PFSK-1 (cell line): ENCODE results near the gene NCAM1.

ENCODE experiments used
- FOXP2 ChIP-seq: optimal IDR thresholded peaks from 2 replicates; pipeline ENCODE3; 2011; ENCODE audit warnings: borderline replicate concordance, control low read depth, inconsistent platforms; ENCODE audit not compliant: insufficient read depth; ENCODE audit errors: extremely low read length, extremely low read depth
- POLR2AphosphoS5 ChIP-seq: IDR thresholded peaks from 2 replicates; pipeline ENCODE4 v1.6.1; 2012; ENCODE audit warnings: low read depth, mild to moderate bottlenecking, control low read depth, low read length, moderate library complexity
- REST ChIP-seq, 2 experiments: IDR thresholded peaks; 2 replicates each; pipeline versions ENCODE4 v1.6.1 to v1.8.0; 2011 to 2012; ENCODE audit warnings: low read depth in 2 of 2, low read length in 2 of 2, control low read depth in 1 of 2, inconsistent platforms in 1 of 2, mild to moderate bottlenecking in 1 of 2, moderate library complexity in 1 of 2; ENCODE audit not compliant: insufficient read depth in 1 of 2
- SIN3A ChIP-seq: IDR thresholded peaks from 2 replicates; pipeline ENCODE4 v1.6.1; 2012; ENCODE audit warnings: mild to moderate bottlenecking, low read length, moderate library complexity, borderline replicate concordance; ENCODE audit not compliant: insufficient read depth
- TAF1 ChIP-seq: IDR thresholded peaks from 2 replicates; pipeline ENCODE4 v1.6.1; 2012; ENCODE audit warnings: low read length, control low read depth, borderline replicate concordance; ENCODE audit not compliant: insufficient read depth

Gene NCAM1

GRCh38 chr11:113281052-113281725, 320.0 kb downstream of the NCAM1 start:
- TF ChIP-seq POLR2AphosphoS5 (no peak), SIN3A (no peak), FOXP2 (no peak), REST (IDR thresholded peaks at IDR 0.05; ENCODE audit: insufficient read depth in 1 of 2, low read depth in 2 of 2, low read length in 2 of 2) (no peak), TAF1 (no peak)

- TF ChIP-seq REST (IDR thresholded peaks at IDR 0.05; ENCODE audit: insufficient read depth in 1 of 2, low read depth in 2 of 2, low read length in 2 of 2), result no peak
- no peak for TF ChIP-seq TAF1
- TF ChIP-seq SIN3A, result no peak
- TF ChIP-seq POLR2AphosphoS5, result no peak
- TF ChIP-seq FOXP2, result no peak
Measured at GRCh38 chr11:113282898-113283437, 321.7 kb downstream of the NCAM1 start.

GRCh38 chr11:113283881-113284280, 322.7 kb downstream of the NCAM1 start:
- no peak for TF ChIP-seq SIN3A
- TF ChIP-seq REST (IDR thresholded peaks at IDR 0.05; ENCODE audit: insufficient read depth in 1 of 2, low read depth in 2 of 2, low read length in 2 of 2), result no peak
- TF ChIP-seq TAF1, result no peak
- no peak for TF ChIP-seq POLR2AphosphoS5
- TF ChIP-seq FOXP2, result no peak

DNA sequence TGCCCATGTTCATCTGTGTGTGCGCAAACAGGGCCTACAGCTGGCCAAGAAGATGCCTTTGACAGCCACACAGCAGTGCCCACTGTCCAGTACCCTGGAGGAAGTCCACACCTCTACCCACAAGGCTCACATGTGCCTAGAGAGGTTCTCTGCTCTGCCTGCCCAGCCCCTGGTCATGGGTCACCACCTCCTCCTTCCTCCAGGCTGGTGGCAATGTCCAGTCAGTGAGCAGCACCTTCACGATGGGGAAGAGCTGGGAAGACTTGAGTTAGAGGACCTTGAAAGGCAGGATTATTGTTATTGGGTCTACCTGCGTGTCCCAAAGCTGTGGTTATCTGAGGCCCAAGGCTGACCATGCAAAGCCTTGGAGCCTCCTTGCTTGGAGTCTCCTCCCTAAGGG, 324.8 kb downstream of the NCAM1 start:
- TF ChIP-seq TAF1, result no peak
- no peak for TF ChIP-seq REST (IDR thresholded peaks at IDR 0.05; ENCODE audit: insufficient read depth in 1 of 2, low read depth in 2 of 2, low read length in 2 of 2)
